Urothelium cell line (cell line): ENCODE results near the gene ARL11.
A peak's percentile ranks its signal among the peaks of the same experiment; 100 is the strongest.
"Not testable (repeated sequence)": the region's sequence is repeated elsewhere in the genome, so short reads cannot be mapped to it uniquely, and the experiment has no call there.

Source experiments
- DNase-seq: peaks from one replicate; pipeline ENCODE4 v3.0.0; 2011; ENCODE audit warnings: low spot score, mixed read lengths
- FAIRE-seq: peaks from 2 replicates; lab custom pipeline; 2011; peaks lifted over from hg19 to GRCh38; lab: Jason Lieb, UNC

The ARL11 gene

GRCh38 chr13:49612042-49612441 lies 16.3 kb upstream of the ARL11 start:
- FAIRE-seq, DNase-seq: not testable (repeated sequence)

GRCh38 chr13:49615836-49616675 lies 12.3 kb upstream of the ARL11 start:
- FAIRE-seq, result no peak
- DNase-seq, result no peak

GRCh38 chr13:49616676-49617065 lies 11.6 kb upstream of the ARL11 start:
- FAIRE-seq (no peak), DNase-seq (no peak)

GRCh38 chr13:49620170-49620621 lies 8.1 kb upstream of the ARL11 start:
- peak; percentile 3 for DNase-seq

GRCh38 chr13:49622174-49622946 lies 5.9 kb upstream of the ARL11 start:
- FAIRE-seq, result no peak
- DNase-seq, result no peak

More at GRCh38 chr13:49620170-49620621, 8.1 kb upstream of the ARL11 start:
- FAIRE-seq, result no peak

GRCh38 chr13:49624229-49624628 lies 4.1 kb upstream of the ARL11 start:
- DNase-seq (no peak), FAIRE-seq (no peak)

- DNase-seq (no peak), FAIRE-seq (no peak)
Measured at GRCh38 chr13:49625392-49626079, 2.8 kb upstream of the ARL11 start.

- DNase-seq (no peak), FAIRE-seq (no peak)
Measured at GRCh38 chr13:49629196-49629938, 1.1 kb downstream of the ARL11 start.

GRCh38 chr13:49629947-49630346 lies 1.6 kb downstream of the ARL11 start:
- no peak for FAIRE-seq
- no peak for DNase-seq

GRCh38 chr13:49630580-49630979 lies 2.3 kb downstream of the ARL11 start:
- no peak for DNase-seq
- no peak for FAIRE-seq

GRCh38 chr13:49632156-49632555 lies 3.8 kb downstream of the ARL11 start:
- DNase-seq, result no peak
- FAIRE-seq, result no peak

GRCh38 chr13:49633710-49634109 lies 5.4 kb downstream of the ARL11 start:
- FAIRE-seq, result no peak
- no peak for DNase-seq

GRCh38 chr13:49635599-49636433 lies 7.5 kb downstream of the ARL11 start:
- no peak for FAIRE-seq
- DNase-seq, result no peak

- FAIRE-seq, result no peak
- DNase-seq, result no peak
Measured at GRCh38 chr13:49636705-49637104, 8.4 kb downstream of the ARL11 start.

GRCh38 chr13:49638030-49638743 lies 9.9 kb downstream of the ARL11 start:
- DNase-seq (no peak), FAIRE-seq (no peak)

- DNase-seq (no peak), FAIRE-seq (no peak)
Measured at GRCh38 chr13:49638744-49639072, 10.4 kb downstream of the ARL11 start.

- FAIRE-seq, result no peak
- DNase-seq, result no peak
Measured at GRCh38 chr13:49641801-49642291, 13.5 kb downstream of the ARL11 start.

GRCh38 chr13:49643035-49643646 lies 14.8 kb downstream of the ARL11 start:
- DNase-seq (no peak), FAIRE-seq (no peak)

- DNase-seq, result no peak
- FAIRE-seq, result no peak
Measured at GRCh38 chr13:49645451-49645850, 17.1 kb downstream of the ARL11 start.
